HG03378 (cell line): ENCODE results near the gene UNC93B1.
"Not testable (repeated sequence)": the region's sequence is repeated elsewhere in the genome, so short reads cannot be mapped to it uniquely, and the experiment has no call there.

Source experiments
- ATAC-seq: cut with Tn5 transposase; IDR thresholded peaks from one replicate; pipeline ENCODE4 v1.9.1; 2021; ENCODE audit warnings: mild to moderate bottlenecking, moderate library complexity; ENCODE audit not compliant: unreplicated experiment

Gene UNC93B1

DNA sequence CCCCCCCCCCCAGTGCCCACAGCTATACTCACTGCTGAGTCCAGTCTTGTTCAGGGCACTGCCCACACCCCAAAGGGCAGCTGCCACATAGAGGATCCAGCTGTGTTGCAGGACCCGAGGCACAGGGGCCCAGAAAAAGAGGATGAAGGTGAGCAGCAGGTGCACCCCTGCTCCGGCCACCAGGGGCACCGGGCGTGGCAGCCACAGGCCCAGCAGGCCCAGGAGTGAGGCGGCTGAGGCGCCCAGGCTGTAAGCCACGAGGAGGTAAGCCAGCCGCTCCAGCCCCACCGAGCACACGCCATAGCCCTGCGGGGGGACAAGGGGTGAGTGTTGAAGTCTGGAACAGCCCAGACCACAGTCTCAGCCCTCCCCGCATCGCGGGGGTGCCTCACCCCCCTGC is 8.3 kb downstream of the UNC93B1 start:
- not testable (repeated sequence) for ATAC-seq

DNA sequence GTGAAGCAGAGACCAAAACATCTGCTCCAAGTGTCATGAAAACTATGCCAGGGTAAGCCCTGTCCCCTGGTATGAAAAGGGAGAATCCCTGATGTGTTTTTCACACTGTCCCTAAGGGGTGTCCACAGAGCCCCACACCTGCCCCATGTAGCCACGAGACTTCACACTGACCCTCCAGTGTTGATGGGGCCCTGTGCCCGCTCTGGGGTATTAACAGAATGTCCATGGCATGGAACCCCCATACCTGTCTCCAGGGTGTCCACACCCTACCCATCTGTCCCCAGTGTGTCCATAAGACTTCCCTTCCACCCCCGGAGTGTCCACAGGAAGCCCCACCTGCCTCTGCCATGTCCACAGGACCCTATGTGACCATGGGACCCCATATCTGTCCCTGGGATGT is 8.8 kb downstream of the UNC93B1 start:
- ATAC-seq, result not testable (repeated sequence)

- ATAC-seq, result not testable (repeated sequence)
Measured at GRCh38 chr11:67994387-67994786, 9.5 kb downstream of the UNC93B1 start.

DNA sequence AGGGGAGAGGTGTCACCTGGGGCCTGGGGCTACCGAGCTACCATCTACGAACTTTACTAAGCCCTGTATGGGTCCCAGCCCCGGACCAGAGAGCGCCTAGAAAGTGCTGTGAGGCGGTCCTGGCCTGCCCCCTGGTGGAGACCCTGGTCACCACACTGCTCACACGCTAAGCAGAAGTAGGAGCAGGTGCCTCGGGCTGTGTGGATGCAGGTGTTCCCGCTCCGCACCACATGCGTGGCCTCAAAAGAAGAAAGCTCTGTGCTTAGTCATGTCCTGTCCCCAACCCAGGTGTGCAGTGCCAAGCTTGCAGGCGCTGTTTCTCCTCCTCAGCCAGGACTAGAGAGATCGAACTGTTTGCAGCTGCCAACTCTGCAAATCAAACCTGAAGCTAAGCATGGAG is 10.1 kb downstream of the UNC93B1 start:
- ATAC-seq, result not testable (repeated sequence)

DNA sequence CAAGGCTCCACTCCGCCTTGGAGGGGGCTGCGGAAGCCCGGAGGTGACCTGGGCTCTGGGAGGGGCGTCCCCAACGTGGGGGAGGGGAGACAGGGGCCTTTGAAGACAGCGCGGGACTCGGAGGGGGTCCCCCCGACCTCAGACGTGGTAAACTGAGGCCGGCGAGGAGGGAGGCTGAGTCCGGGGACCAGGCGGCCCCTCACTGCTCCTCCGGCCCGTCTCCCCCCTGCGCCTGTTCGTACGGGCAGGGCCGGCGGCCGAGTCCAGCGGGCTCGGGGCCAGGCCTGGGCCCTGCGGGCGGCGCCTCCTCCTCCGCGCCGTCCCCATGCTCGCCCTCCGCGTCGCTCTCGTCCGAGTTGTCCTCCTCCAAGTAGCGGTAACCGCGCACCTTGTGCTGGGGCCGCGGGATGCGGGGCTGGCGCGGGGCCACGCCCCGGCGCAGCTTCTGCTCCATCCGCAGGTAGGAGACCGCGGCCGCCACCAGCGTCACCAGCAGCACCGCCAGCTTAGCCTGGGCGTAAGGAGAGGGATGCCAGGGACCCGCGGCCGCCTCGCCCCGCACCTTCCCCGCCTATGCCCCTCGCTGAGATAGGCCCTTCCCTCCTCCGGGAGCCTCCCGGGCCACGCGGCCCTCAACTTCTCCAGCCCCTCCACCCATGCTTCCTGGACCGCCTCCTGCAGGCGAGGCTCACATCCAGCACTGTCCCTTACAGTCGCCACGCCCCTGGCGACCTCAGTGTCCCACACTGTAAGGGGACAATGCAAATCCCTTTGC is 12.4 kb downstream of the UNC93B1 start:
- ATAC-seq, result not testable (repeated sequence)

DNA sequence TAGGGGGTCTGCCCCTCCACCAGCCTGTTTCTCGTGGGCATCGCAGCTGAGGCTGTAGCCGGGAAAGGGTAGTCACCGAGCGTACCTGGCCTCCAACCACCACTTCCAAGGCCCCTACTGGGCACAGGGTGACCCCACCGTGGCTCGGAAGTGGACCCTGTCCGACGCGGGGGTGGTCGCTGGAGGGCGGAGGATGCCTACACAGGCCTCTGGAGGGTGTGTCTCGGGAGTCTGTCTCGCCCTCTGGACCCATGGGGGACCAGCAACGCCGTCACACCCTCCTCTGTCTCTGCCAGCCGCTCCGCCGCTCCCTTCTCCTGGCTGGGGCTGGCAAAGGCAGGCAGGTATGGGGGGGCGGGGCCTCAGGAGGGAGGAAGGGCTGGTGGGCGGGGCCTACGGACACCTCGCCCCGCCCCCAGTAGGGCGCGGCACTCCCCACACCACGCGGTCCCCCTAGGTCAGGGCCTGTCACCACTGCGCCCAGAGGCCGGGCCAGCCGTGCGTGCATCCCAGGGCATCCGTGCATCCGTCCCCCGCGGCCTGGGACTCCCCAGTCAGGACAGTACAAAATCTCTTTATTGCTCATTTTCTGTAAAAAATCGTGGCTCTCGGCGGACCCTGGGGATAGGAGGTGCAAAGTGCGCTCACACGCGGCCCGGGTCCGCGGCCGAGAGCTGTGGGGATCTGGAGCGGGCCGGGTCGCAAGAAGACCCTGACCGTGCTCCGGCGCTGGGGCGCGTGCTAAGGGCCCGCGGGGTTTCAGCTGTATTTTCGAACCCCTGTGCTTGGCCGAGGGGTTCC is 13.2 kb downstream of the UNC93B1 start:
- not testable (repeated sequence) for ATAC-seq

DNA sequence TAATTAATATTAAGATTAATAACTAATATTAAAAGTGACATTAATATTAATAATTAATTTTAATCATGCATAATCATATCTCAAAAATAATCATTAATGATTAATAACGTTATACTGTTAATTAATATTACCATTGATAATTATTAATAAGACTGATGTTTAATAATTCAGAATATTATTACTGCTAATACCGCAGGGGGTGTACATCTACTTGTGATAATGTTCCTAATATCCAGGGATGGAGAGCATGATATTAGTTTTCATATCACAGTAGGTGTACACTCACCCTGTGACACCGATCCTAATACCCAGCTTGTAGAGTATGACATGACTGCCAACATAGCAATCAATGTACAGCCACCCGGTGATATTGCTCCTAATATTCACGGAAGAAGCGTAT is 18.6 kb downstream of the UNC93B1 start:
- ATAC-seq, result not testable (repeated sequence)

- no peak for ATAC-seq
Measured at GRCh38 chr11:67983951-67984350, 19.9 kb downstream of the UNC93B1 start.

GRCh38 chr11:67982255-67982857 is 21.5 kb downstream of the UNC93B1 start:
- not testable (repeated sequence) for ATAC-seq

DNA sequence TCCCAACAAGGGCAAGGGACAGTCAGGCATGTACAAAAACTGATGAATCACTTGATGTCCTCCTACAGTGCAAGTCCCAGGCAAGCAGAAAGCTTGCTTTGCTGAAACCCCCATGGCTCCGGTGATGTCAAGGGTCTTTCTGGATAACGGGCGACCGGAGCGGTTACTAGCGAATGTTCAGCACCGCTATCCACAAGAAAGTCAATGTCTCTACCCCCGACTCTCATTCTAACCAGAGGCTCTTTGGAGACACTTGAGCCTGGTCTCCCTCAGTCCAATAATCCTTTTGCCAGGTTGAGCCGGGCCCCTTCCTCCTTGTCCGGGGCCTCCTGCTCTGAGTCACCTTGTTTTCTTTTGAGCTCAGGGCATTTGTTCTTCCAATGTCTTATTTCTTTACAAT is 22.7 kb downstream of the UNC93B1 start:
- ATAC-seq, result not testable (repeated sequence)

- ATAC-seq, result not testable (repeated sequence)
Measured at GRCh38 chr11:67978766-67979418, 25.0 kb downstream of the UNC93B1 start.

DNA sequence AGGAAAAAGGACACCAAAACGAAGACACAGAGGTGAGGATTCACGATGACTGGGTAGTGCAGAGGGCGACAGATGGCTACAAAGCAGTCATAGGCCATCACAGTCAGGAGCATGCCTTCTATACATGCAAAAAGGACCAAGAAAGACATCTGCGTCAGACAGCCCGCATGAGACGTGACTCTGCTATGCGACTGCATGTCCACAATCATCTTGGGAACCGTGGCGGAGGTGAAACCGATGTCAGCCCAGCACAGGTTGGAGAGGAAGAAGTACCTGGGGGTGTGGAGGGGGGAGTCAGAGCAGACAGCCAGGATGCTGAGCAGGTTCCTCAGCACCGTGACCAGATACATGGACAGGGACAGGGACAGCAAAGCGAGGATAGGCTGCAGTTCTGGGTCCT is 29.2 kb downstream of the UNC93B1 start:
- not testable (repeated sequence) for ATAC-seq

DNA sequence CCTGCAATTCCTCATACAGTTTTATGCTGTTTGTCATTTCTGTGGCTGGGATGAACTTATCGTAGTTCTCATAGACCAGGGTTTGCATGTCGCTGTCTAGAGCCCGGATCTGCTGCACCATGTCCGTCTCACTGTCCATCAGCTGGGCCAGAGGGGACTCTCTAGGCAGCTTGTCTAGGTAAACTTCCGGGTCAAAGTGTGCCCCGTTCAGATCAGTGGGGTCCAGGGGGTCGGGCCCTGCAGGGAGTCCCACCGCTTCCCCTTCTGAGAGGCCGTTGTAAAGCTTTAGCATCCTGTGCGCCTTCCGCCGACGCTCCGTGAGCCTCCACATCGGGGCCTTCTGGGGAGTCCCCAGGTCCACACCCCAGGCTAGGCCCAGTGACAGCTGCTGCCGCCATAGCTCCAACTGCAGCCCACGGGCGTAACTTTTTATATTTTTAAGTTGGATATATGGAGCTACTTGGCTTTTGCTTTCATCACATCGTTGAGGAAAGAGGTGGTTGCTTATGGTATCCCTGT is 38.0 kb downstream of the UNC93B1 start:
- not testable (repeated sequence) for ATAC-seq

GRCh38 chr11:67964746-67965145 is 39.2 kb downstream of the UNC93B1 start:
- not testable (repeated sequence) for ATAC-seq

GRCh38 chr11:67963879-67964278 is 40.0 kb downstream of the UNC93B1 start:
- ATAC-seq, result not testable (repeated sequence)

DNA sequence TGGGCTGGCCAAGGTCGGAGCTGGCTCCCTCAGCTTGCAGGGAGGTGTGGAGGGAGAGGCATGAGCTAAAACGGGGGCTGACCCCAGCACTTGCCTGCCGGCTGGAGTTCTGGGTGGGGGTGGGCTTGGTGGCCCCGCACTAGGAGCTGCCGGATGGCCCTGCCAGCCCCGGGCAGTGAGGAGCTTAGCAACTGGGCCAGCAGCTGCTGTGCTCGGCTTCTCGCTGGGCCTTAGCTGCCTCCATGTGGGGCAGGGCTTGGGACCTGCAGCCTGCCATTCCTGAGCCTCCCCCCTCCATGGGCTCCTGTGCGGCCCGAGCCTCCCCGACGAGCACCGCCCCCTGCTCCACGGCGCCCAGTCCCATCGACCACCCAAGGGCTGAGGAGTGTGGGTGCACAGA is 40.7 kb downstream of the UNC93B1 start:
- not testable (repeated sequence) for ATAC-seq

- ATAC-seq, result not testable (repeated sequence)
Measured at GRCh38 chr11:67956236-67956635, 47.7 kb downstream of the UNC93B1 start.

GRCh38 chr11:67955461-67956007 is 48.4 kb downstream of the UNC93B1 start:
- not testable (repeated sequence) for ATAC-seq

DNA sequence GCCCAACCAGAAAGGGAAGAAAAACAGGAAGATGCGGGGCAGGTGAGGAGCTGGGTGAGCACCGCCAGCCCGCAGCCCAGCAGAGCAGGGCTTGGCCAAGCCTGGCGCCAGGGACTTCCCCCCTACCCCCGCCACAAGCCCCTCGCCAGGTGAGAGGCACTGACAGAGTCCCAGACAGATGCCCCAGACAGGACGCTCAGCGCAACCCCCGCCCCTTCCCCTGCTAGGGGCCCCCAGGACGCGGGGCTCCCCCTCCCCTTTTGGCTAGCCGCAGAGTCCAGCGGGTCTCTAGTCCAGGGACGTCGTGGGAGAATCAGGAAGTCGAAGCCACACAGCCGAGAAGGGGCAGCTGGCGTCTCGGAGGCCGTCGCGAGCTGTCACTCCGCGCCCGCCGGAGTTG is 48.9 kb downstream of the UNC93B1 start:
- ATAC-seq, result not testable (repeated sequence)

- not testable (repeated sequence) for ATAC-seq
Measured at GRCh38 chr11:67954251-67954650, 49.6 kb downstream of the UNC93B1 start.
